Progenitor cell of endocrine pancreas (in vitro differentiated cells): ENCODE results near the gene KLHL11. TPM values are rescaled to one million over a fixed set of nuclear protein-coding genes. Genes with fewer than 3 reads are reported as not detected.
A peak's percentile ranks its signal among the peaks of the same experiment; 100 is the strongest.

Experiments used
- DNase-seq: peaks from one replicate; pipeline ENCODE4 v3.0.0; 2021; ENCODE audit warnings: low spot score; ENCODE audit not compliant: unreplicated experiment
- H3K27ac Mint-ChIP-seq: 2 replicates; pipeline ENCODE4 v1.8.0; 2021; ENCODE audit warnings: mild to moderate bottlenecking, moderate library complexity, mixed read lengths
- H3K27me3 Mint-ChIP-seq: 2 replicates; pipeline ENCODE4 v1.8.0; 2021; ENCODE audit warnings: mixed read lengths
- H3K36me3 Mint-ChIP-seq: 2 replicates; pipeline ENCODE4 v1.8.0; 2022; ENCODE audit warnings: mixed read lengths; ENCODE audit not compliant: insufficient read depth
- H3K4me1 Mint-ChIP-seq: 2 replicates; pipeline ENCODE4 v1.8.0; 2021; ENCODE audit warnings: low read depth, mixed read lengths
- H3K4me3 Mint-ChIP-seq: 2 replicates; pipeline ENCODE4 v1.8.0; 2021; ENCODE audit warnings: low read depth, mild to moderate bottlenecking, moderate library complexity, mixed read lengths
- H3K9me3 Mint-ChIP-seq: 2 replicates; pipeline ENCODE4 v1.8.0; 2021; ENCODE audit warnings: low read depth, mixed read lengths
- total RNA-seq: library from RNA; stranded (reverse); gene quantifications from 2 replicates; pipeline ENCODE4 v1.2.1, GENCODE V29; 2021
- TF ChIP-seq, protein P1 (sequence below): fragments of 200-600 bp; sonication (generic); IDR thresholded peaks from one replicate; pipeline ENCODE4 v1.5.0; 2021; ENCODE audit warnings: antibody characterized with exemption, mild to moderate bottlenecking; ENCODE audit not compliant: unreplicated experiment

KLHL11 gene
- total RNA-seq, 1 donor from 2014 or later: 16.9 TPM

DNA sequence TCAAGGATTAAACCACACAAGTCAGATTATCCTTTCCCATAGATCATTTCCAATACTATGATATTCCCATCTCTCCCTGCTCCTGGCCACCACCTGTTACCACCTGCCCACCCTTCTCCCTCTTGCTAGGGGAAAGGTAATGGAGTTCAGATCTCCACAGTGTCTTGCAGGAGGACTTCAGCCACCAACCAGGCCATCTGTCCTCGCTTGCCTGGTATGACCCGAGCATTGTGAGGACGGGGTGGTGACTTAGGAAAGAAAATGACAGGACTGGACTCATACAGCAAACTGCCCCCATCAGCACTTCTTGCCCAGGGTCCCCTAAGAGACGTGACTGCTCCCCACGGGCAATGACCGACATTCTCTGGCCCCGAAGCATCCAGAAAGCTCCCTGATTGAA lies 41.6 kb downstream of the KLHL11 start:
- peaks cover 3% of the 10 kb centered on the region for H3K36me3 Mint-ChIP-seq

DNA sequence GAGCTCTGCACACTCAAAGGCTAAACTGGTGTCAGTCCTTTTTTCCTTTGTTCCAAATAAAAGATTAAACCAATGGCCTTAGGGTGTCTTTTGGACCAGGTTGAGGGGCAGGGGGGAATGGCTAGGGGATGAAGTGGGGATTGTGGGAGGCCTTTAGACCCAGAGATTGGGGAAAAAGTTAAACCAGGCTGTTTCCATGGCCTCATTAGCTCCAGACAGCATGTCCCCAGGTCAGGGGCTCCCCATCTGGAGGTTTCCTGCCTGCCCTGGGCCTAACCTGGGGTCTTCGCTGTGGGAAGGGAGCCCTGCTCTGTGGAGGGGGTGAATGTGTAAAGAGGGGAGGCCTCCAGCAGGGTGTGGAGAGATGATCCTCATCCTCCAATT lies 42.1 kb downstream of the KLHL11 start:
- H3K9me3 Mint-ChIP-seq: no peaks in the 10 kb centered on the region
- no peak overlapping the region for H3K27ac Mint-ChIP-seq
- H3K27me3 Mint-ChIP-seq: no peaks in the 10 kb centered on the region
- DNase-seq: no peak
- no peaks in the 10 kb centered on the region for H3K4me1 Mint-ChIP-seq
- H3K36me3 Mint-ChIP-seq: peaks cover 3% of the 10 kb centered on the region
- TF ChIP-seq, protein P1, sequence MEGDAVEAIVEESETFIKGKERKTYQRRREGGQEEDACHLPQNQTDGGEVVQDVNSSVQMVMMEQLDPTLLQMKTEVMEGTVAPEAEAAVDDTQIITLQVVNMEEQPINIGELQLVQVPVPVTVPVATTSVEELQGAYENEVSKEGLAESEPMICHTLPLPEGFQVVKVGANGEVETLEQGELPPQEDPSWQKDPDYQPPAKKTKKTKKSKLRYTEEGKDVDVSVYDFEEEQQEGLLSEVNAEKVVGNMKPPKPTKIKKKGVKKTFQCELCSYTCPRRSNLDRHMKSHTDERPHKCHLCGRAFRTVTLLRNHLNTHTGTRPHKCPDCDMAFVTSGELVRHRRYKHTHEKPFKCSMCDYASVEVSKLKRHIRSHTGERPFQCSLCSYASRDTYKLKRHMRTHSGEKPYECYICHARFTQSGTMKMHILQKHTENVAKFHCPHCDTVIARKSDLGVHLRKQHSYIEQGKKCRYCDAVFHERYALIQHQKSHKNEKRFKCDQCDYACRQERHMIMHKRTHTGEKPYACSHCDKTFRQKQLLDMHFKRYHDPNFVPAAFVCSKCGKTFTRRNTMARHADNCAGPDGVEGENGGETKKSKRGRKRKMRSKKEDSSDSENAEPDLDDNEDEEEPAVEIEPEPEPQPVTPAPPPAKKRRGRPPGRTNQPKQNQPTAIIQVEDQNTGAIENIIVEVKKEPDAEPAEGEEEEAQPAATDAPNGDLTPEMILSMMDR: no peak
- H3K4me3 Mint-ChIP-seq: no peak overlapping the region

More for the DNA sequence above, 41.6 kb downstream of the KLHL11 start:
- no peaks in the 10 kb centered on the region for H3K27me3 Mint-ChIP-seq
- no peaks in the 10 kb centered on the region for H3K4me1 Mint-ChIP-seq
- no peak for DNase-seq
- TF ChIP-seq, protein P1: no peak
- no peak overlapping the region for H3K4me3 Mint-ChIP-seq
- H3K27ac Mint-ChIP-seq: no peak overlapping the region
- H3K9me3 Mint-ChIP-seq: no peaks in the 10 kb centered on the region

DNA sequence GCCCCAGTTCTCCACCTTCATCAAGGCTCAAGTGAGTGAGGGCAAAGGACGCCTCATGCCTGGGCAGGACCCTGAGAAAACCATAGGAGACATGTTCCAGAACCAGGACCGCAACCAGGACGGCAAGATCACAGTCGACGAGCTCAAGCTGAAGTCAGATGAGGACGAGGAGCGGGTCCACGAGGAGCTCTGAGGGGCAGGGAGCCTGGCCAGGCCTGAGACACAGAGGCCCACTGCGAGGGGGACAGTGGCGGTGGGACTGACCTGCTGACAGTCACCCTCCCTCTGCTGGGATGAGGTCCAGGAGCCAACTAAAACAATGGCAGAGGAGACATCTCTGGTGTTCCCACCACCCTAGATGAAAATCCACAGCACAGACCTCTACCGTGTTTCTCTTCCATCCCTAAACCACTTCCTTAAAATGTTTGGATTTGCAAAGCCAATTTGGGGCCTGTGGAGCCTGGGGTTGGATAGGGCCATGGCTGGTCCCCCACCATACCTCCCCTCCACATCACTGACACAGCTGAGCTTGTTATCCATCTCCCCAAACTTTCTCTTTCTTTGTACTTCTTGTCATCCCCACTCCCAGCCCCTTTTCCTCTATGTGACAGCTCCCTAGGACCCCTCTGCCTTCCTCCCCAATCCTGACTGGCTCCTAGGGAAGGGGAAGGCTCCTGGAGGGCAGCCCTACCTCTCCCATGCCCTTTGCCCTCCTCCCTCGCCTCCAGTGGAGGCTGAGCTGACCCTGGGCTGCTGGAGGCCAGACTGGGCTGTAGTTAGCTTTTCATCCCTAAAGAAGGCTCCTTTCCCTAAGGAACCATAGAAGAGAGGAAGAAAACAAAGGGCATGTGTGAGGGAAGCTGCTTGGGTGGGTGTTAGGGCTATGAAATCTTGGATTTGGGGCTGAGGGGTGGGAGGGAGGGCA lies 42.7 kb downstream of the KLHL11 start:
- TF ChIP-seq, protein P1: no peak
- peaks cover 2% of the 10 kb centered on the region for H3K36me3 Mint-ChIP-seq

GRCh38 chr17:41821776-41822175 lies 43.4 kb downstream of the KLHL11 start:
- no peak for DNase-seq
- H3K27me3 Mint-ChIP-seq: no peaks in the 10 kb centered on the region
- peak overlapping the region; percentile 78 for H3K27ac Mint-ChIP-seq
- no peaks in the 10 kb centered on the region for H3K9me3 Mint-ChIP-seq
- H3K4me3 Mint-ChIP-seq: no peak overlapping the region
- TF ChIP-seq, protein P1: no peak
- H3K36me3 Mint-ChIP-seq: peaks cover 2% of the 10 kb centered on the region
- no peaks in the 10 kb centered on the region for H3K4me1 Mint-ChIP-seq

More for the DNA sequence above, 42.7 kb downstream of the KLHL11 start:
- Mint-ChIP-seq H3K4me1 (no peaks in the 10 kb centered on the region), H3K27me3 (no peaks in the 10 kb centered on the region), H3K27ac (peak overlapping the region; percentile 80), H3K9me3 (no peaks in the 10 kb centered on the region), H3K4me3 (no peak overlapping the region)
- no peak for DNase-seq

DNA sequence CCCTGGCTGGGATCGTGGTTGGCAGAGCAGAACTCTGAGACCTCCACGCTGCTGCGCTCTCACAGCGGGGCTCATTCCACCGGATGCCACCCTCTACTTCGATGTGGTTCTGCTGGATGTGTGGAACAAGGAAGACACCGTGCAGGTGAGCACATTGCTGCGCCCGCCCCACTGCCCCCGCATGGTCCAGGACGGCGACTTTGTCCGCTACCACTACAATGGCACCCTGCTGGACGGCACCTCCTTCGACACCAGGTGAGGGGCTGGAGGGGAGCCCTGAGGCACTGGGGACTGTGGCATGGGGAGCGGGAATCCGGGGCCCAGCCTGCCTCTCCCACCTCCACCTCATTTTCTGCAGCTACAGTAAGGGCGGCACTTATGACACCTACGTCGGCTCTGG lies 47.2 kb downstream of the KLHL11 start:
- no peaks in the 10 kb centered on the region for H3K27me3 Mint-ChIP-seq
- peaks cover 5% of the 10 kb centered on the region for H3K4me1 Mint-ChIP-seq
- H3K9me3 Mint-ChIP-seq: no peaks in the 10 kb centered on the region
- H3K27ac Mint-ChIP-seq: no peak overlapping the region
- TF ChIP-seq, protein P1: no peak
- no peak overlapping the region for H3K4me3 Mint-ChIP-seq
- DNase-seq: no peak
- H3K36me3 Mint-ChIP-seq: peaks cover 2% of the 10 kb centered on the region
